ENCODE results near the gene SLFN13. TPM values are rescaled to one million over a fixed set of nuclear protein-coding genes. Genes with fewer than 3 reads are reported as not detected.

SLFN13 gene
- total and polyA plus RNA-seq, 7 donors: 0.13 to 3.2 (median 1.1) TPM

DNA sequence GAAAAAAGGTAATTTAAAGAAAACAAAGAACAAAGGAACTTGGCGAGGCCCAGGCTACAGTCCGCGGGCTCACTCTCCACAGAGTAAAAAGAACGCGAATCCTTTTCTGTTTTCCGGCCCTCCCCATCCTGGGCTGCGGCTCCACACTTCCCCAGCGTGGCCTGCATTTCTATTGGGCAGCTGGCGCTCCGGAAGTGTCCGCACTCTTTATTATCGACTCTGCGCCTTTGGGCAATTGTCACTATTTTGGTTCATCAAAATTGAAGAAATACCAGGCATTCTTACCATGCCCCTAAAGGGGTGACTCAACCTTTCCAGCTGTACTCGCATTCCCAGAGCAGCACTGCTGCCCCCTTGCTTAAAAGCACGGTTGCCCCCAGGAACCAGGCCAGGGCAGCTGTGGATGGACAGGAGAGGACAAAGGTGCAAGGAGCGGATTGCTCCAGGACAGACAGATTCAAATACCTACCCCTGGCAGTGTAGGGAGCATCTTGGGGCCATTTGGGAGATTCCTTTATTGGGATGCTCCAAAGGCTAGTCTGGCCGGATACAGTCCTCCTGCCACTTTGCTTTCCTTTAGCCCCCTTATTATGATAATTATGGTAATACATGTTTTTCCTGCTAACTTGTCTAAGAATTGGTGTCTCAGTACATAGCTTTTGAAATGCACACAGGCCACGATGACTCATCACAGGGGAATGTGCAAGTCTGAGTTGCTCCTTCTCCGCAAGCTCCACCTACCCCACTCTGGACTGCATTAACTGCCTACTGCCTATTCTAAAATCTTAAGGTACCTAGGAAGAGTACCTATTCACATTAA, 15.3 kb downstream of the SLFN13 start:
- Histone ChIP-seq H3K4me3 (peak overlapping the region; percentile 70), H3K27me3 (ENCODE audit: insufficient read depth in 3 of 3, low read length in 2 of 3) (peaks cover 2 to 22% (median 2%) of the 10 kb centered on the region in 3 donors), H3K36me3 (ENCODE audit: insufficient read depth in 1 of 2, low read depth in 1 of 2) (no peaks in the 10 kb centered on the region), H3K4me1 (no peaks in the 10 kb centered on the region), H3K9me3 (no peaks in the 10 kb centered on the region), H3K27ac (peak overlapping the region; percentile 71)
- TF ChIP-seq, protein P1, sequence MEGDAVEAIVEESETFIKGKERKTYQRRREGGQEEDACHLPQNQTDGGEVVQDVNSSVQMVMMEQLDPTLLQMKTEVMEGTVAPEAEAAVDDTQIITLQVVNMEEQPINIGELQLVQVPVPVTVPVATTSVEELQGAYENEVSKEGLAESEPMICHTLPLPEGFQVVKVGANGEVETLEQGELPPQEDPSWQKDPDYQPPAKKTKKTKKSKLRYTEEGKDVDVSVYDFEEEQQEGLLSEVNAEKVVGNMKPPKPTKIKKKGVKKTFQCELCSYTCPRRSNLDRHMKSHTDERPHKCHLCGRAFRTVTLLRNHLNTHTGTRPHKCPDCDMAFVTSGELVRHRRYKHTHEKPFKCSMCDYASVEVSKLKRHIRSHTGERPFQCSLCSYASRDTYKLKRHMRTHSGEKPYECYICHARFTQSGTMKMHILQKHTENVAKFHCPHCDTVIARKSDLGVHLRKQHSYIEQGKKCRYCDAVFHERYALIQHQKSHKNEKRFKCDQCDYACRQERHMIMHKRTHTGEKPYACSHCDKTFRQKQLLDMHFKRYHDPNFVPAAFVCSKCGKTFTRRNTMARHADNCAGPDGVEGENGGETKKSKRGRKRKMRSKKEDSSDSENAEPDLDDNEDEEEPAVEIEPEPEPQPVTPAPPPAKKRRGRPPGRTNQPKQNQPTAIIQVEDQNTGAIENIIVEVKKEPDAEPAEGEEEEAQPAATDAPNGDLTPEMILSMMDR (IDR thresholded peaks at IDR 0.05): no peak
- DNase-seq (peak in 1 of 2 donors; percentile 67), ATAC-seq (peak; percentile 68 to 82 (median 78))
- WGBS, 3 donors: 5 to 19% (median 9%) methylated on average over 16 to 19 of the region's 19 CpGs
- intact Hi-C loops (cut with DNase I): loop anchor here in 1 of 2 donors (10.0 kb wide), 1 partner anchor 118 kb away; no protein-coding TSS in a partner anchor

DNA sequence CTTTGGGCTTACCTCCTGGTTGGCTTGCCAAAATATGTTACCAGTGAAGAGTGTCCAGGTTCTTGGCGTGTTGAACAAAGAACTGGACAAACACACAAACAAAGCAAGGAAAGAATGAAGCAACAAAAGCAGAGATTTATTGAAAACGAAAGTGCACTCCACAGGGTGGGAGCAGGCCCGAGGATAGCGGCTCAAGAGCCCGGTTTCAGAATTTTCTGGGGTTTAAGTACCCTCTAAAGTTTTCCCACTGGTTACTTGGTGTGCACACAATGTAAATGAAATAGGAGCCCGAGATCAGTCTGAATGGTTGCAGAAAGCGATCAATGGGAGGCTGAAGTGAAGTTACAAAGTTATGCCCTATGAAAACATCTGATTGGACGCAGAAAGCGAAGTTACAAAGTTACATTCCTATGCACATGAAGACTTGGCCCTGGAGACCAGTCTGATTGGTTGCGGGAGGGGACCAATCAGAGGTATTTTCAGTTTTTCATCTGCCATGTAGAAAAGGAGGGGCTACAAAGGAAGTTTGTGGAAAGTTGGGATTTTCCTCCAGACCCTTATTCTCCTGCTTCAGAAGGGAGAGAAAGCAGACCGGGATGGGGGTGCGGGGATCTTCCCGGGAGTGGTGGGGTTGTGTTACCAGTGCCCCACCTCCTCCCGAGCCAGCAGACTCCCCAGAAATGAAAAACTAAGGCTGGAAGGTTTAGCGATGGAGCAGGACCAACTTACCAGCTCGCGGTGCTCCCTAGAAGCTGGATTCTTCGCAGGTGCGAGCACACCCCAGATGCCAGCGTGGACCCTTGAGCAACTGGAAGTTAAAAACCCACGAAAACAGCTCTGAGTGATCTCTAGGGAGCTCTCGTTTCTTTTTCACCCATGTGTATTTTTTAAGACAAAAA, 16.1 kb downstream of the SLFN13 start, which contains the start of gene SLFN12:
Gene SLFN12 (minus strand): TSS at position 325 of the 899 bp plus-strand sequence. CDS start 9,472 bp downstream, outside the sequence.
- TF ChIP-seq, protein P1 (IDR thresholded peaks at IDR 0.05): no peak
- WGBS, 3 donors: 5 to 24% (median 11%) methylated on average over 21 to 22 of the region's 22 CpGs
- H3K4me3 ChIP-seq: peak within 1 kb of the TSS; percentile 70
- intact Hi-C loops (cut with DNase I): loop anchor here in 1 of 2 donors (10.0 kb wide), 1 partner anchor 118 kb away; no protein-coding TSS in a partner anchor
- H3K36me3 ChIP-seq (ENCODE audit: insufficient read depth in 1 of 2, low read depth in 1 of 2): no peaks in the 10 kb centered on the region
- H3K4me1 ChIP-seq: no peaks in the 10 kb centered on the region
- no peaks in the 10 kb centered on the region for H3K9me3 ChIP-seq
- ATAC-seq: peak; percentile 47 to 89 (median 81)
- H3K27ac ChIP-seq: peak within 1 kb of the TSS; percentile 71
- peaks cover 2 to 22% (median 2%) of the 10 kb centered on the region in 3 donors for H3K27me3 ChIP-seq (ENCODE audit: insufficient read depth in 3 of 3, low read length in 2 of 3)
- peak; percentile 49 to 57 for DNase-seq

DNA sequence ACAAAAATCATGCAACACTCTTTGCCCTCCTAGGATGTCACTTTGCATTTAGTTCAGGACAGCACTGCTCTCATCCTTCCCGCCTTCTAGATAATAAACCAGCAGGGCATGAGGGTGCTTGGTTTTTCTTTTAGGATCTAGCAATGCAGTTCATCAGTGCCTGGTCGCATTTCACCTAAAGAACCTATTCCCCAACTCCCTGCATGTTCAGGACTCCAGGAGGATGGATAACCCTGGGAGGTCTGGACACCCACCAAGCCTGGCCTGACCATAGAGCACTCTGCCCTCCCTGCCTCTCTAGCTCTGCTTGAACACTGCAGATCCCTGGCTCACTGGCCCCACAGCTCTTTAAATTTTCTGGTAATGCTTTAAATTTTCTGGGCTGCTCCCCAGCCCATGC, 18.9 kb downstream of the SLFN13 start:
- no peaks in the 10 kb centered on the region for H3K9me3 ChIP-seq
- ATAC-seq (no peak), DNase-seq (no peak)
- intact Hi-C loops (cut with DNase I): loop anchor here in 1 of 2 donors (10.0 kb wide), 1 partner anchor 115 kb away; no protein-coding TSS in a partner anchor
- TF ChIP-seq, protein P1 (IDR thresholded peaks at IDR 0.05): no peak
- WGBS, 3 donors: 82 to 90% (median 89%) methylated on average over 2 of the region's 2 CpGs
- H3K27me3 ChIP-seq (ENCODE audit: insufficient read depth in 3 of 3, low read length in 2 of 3): peaks cover 0 to 22% (median 2%) of the 10 kb centered on the region in 3 donors
- no peak overlapping the region for H3K4me3 ChIP-seq
- H3K27ac ChIP-seq: no peak overlapping the region
- H3K36me3 ChIP-seq (ENCODE audit: insufficient read depth in 1 of 2, low read depth in 1 of 2): no peaks in the 10 kb centered on the region
- H3K4me1 ChIP-seq: no peaks in the 10 kb centered on the region

DNA sequence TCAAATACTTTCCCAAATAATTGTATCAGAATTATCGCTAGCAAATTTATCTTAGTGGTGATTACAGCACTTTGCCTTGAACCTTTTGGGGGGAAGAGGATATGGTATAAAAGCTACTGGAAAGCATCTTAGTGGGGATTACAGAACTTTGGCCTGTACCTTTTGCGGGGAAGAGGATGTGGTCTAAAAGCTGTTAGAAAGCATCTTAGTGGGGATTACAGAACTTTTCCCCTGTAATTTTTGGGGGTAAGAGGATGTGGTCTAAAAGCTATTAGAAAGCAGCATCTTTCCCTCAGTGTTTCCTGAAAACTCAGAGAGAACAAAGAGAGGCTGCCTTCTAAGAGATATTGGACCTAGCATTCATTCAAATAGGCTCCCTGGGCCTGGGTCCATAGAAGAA, 20.3 kb downstream of the SLFN13 start:
- WGBS, 3 donors: 94 to 95% (median 94%) methylated on average over 2 of the region's 2 CpGs
- H3K27me3 ChIP-seq (ENCODE audit: insufficient read depth in 3 of 3, low read length in 2 of 3): peaks cover 0 to 13% (median 0%) of the 10 kb centered on the region in 3 donors
- H3K27ac ChIP-seq: no peak overlapping the region
- no peaks in the 10 kb centered on the region for H3K36me3 ChIP-seq (ENCODE audit: insufficient read depth in 1 of 2, low read depth in 1 of 2)
- no peak for DNase-seq
- H3K4me3 ChIP-seq: no peak overlapping the region
- intact Hi-C loops (cut with DNase I): no loop called here
- ATAC-seq: no peak
- no peaks in the 10 kb centered on the region for H3K4me1 ChIP-seq
- TF ChIP-seq, protein P1 (IDR thresholded peaks at IDR 0.05): no peak
- no peaks in the 10 kb centered on the region for H3K9me3 ChIP-seq

Data from psoas muscle (tissue), 8 donors.